Right lobe of liver (tissue), 4 donors: ENCODE data around the gene EXOC2.

Experiments used
- CTCF ChIP-seq, 4 donors: fragments of 200-600 bp in 3 of 4; fragments of 450-650 bp in 1 of 4; IDR thresholded peaks; one replicate each; pipeline versions ENCODE4 v1.5.1 to v1.8.0; 2016 to 2022; ENCODE audit warnings: antibody characterized with exemption in 4 of 4, mild to moderate bottlenecking in 2 of 4
- POLR2A ChIP-seq: fragments of 450-650 bp; IDR thresholded peaks from one replicate; pipeline ENCODE4 v1.6.1; 2017; ENCODE audit warnings: antibody characterized with exemption, mild to moderate bottlenecking
- donor health status: DM: no; HTN: no; CAD: no.
- donor health status: DM: no; HTN: no; CAD: no.
- donor health status: DM: no; HTN: yes; CAD: no.

- no peak for TF ChIP-seq CTCF (IDR thresholded peaks at IDR 0.05)
- TF ChIP-seq POLR2A: no peak
Measured at GRCh38 chr6:558959-559358, 134.0 kb downstream of the EXOC2 start.
